HG03520 (cell line): Measurements from ENCODE around the gene F2R.
"Not testable (repeated sequence)": the region's sequence is repeated elsewhere in the genome, so short reads cannot be mapped to it uniquely, and the experiment has no call there.

Source experiments
- ATAC-seq: cut with Tn5 transposase; IDR thresholded peaks from one replicate; pipeline ENCODE4 v1.9.1; 2021; ENCODE audit warnings: mild to moderate bottlenecking, moderate library complexity; ENCODE audit not compliant: unreplicated experiment

Gene F2R

GRCh38 chr5:76717222-76718083 is 1.5 kb downstream of the F2R start:
- ATAC-seq = no peak

GRCh38 chr5:76718381-76718832 is 2.5 kb downstream of the F2R start:
- no peak for ATAC-seq

GRCh38 chr5:76718880-76719279 is 3.0 kb downstream of the F2R start:
- ATAC-seq = no peak

GRCh38 chr5:76720988-76721569 is 5.2 kb downstream of the F2R start:
- peak; percentile 94 for ATAC-seq

- no peak for ATAC-seq
Observed at GRCh38 chr5:76723266-76723665, 7.3 kb downstream of the F2R start.

- ATAC-seq = no peak
Observed at GRCh38 chr5:76723906-76724305, 8.0 kb downstream of the F2R start.

- no peak for ATAC-seq
Observed at GRCh38 chr5:76724871-76725270, 8.9 kb downstream of the F2R start.

GRCh38 chr5:76728965-76729364 is 13.0 kb downstream of the F2R start:
- no peak for ATAC-seq

GRCh38 chr5:76729373-76730290 is 13.7 kb downstream of the F2R start:
- no peak for ATAC-seq

GRCh38 chr5:76732405-76733048 is 16.6 kb downstream of the F2R start:
- ATAC-seq = no peak

- peak; percentile 65 for ATAC-seq
Observed at GRCh38 chr5:76733049-76733417, 17.1 kb downstream of the F2R start.

- ATAC-seq = no peak
Observed at GRCh38 chr5:76735762-76736545, 20.0 kb downstream of the F2R start.

GRCh38 chr5:76736679-76737556 is 21.0 kb downstream of the F2R start:
- no peak for ATAC-seq

GRCh38 chr5:76737846-76738245 is 21.9 kb downstream of the F2R start:
- ATAC-seq = no peak

- ATAC-seq = not testable (repeated sequence)
Observed at GRCh38 chr5:76741506-76741905, 25.6 kb downstream of the F2R start.

GRCh38 chr5:76742583-76742982 is 26.7 kb downstream of the F2R start:
- no peak for ATAC-seq

GRCh38 chr5:76744632-76745031 is 28.7 kb downstream of the F2R start:
- no peak for ATAC-seq

- no peak for ATAC-seq
Observed at GRCh38 chr5:76745670-76746069, 29.7 kb downstream of the F2R start.

GRCh38 chr5:76746677-76747076 is 30.8 kb downstream of the F2R start:
- ATAC-seq = no peak
